A172 (cell line): ENCODE measurements around the gene SOX5. TPM values are rescaled to one million over a fixed set of nuclear protein-coding genes. Genes with fewer than 3 reads are reported as not detected.
"Not testable (repeated sequence)": the region's sequence is repeated elsewhere in the genome, so short reads cannot be mapped to it uniquely, and the experiment has no call there.

Experiments
- DNase-seq: peaks from one replicate; pipeline ENCODE4 v3.0.0-alpha.2; 2015; ENCODE audit warnings: low spot score
- total RNA-seq: library from RNA; depleted of rRNA; stranded (reverse); fragments of >200 nt; shearing (Covaris generic); gene quantifications from 2 replicates; pipeline ENCODE4 v1.2.3, GENCODE V29; 2014

The SOX5 gene
- total RNA-seq, 1 experiment from 2014 or later, result not detected

- DNase-seq, result no peak
Observed at GRCh38 chr12:23756416-23756815, 193.1 kb downstream of the SOX5 start.

- DNase-seq, result no peak
Observed at GRCh38 chr12:23753628-23754365, 195.7 kb downstream of the SOX5 start.

- no peak for DNase-seq
Observed at GRCh38 chr12:23752245-23752644, 197.2 kb downstream of the SOX5 start.

GRCh38 chr12:23751641-23752040, 197.8 kb downstream of the SOX5 start:
- no peak for DNase-seq

- no peak for DNase-seq
Observed at GRCh38 chr12:23750923-23751322, 198.5 kb downstream of the SOX5 start.

GRCh38 chr12:23744696-23745095, 204.8 kb downstream of the SOX5 start:
- DNase-seq, result no peak

GRCh38 chr12:23742574-23742973, 206.9 kb downstream of the SOX5 start:
- DNase-seq, result no peak

- DNase-seq, result no peak
Observed at GRCh38 chr12:23731493-23731892, 218.0 kb downstream of the SOX5 start.

- no peak for DNase-seq
Observed at GRCh38 chr12:23731035-23731434, 218.4 kb downstream of the SOX5 start.

GRCh38 chr12:23729359-23729758, 220.1 kb downstream of the SOX5 start:
- DNase-seq, result no peak

GRCh38 chr12:23726646-23727045, 222.8 kb downstream of the SOX5 start:
- DNase-seq, result no peak

- DNase-seq, result no peak
Observed at GRCh38 chr12:23722655-23723054, 226.8 kb downstream of the SOX5 start.

- no peak for DNase-seq
Observed at GRCh38 chr12:23721268-23721667, 228.2 kb downstream of the SOX5 start.

GRCh38 chr12:23719493-23719892, 230.0 kb downstream of the SOX5 start:
- no peak for DNase-seq

- not testable (repeated sequence) for DNase-seq
Observed at GRCh38 chr12:23710361-23710760, 239.1 kb downstream of the SOX5 start.

- DNase-seq, result no peak
Observed at GRCh38 chr12:23708185-23708837, 241.2 kb downstream of the SOX5 start.

- DNase-seq, result no peak
Observed at GRCh38 chr12:23707270-23707669, 242.2 kb downstream of the SOX5 start.

- no peak for DNase-seq
Observed at GRCh38 chr12:23704992-23705943, 244.2 kb downstream of the SOX5 start.

GRCh38 chr12:23703051-23703450, 246.4 kb downstream of the SOX5 start:
- no peak for DNase-seq

GRCh38 chr12:23699031-23699430, 250.4 kb downstream of the SOX5 start:
- no peak for DNase-seq

GRCh38 chr12:23694920-23695319, 254.6 kb downstream of the SOX5 start:
- no peak for DNase-seq

- no peak for DNase-seq
Observed at GRCh38 chr12:23694307-23694706, 255.2 kb downstream of the SOX5 start.
